Neural cell (in vitro differentiated cells): ENCODE data around the gene MCMBP.

Source experiments
- MXI1 ChIP-seq: fragments of 450-650 bp; conservative IDR thresholded peaks from 2 replicates; pipeline ENCODE4 v1.6.1; 2014; ENCODE audit warnings: antibody characterized with exemption, mild to moderate bottlenecking; ENCODE audit not compliant: poor library complexity, severe bottlenecking
- SMC3 ChIP-seq: fragments of 450-650 bp; conservative IDR thresholded peaks from 2 replicates; pipeline ENCODE4 v1.6.1; 2014; ENCODE audit warnings: antibody characterized with exemption, mild to moderate bottlenecking, moderate library complexity; ENCODE audit not compliant: poor library complexity

DNA sequence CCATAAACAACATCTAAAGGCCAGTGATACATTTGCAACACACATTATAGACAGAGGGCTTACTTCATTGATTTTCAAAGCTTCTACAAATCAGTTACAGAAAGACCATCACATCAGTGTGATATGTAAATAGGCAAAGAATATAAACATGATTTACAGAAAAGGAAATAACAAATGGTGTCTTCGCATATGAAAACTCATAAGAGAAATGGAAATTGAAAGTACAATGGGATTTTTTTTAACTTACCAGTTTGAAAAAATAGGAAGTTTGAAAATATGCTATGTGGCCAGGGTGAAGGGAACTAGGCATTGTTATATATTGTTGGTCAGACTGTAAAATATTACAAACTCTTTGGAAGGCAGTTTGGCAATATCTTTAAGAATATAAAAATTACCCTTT is 47.2 kb upstream of the MCMBP start:
- TF ChIP-seq MXI1 (no peak), SMC3 (no peak)
